Measurements from ENCODE around the gene NLN.

NLN gene

DNA sequence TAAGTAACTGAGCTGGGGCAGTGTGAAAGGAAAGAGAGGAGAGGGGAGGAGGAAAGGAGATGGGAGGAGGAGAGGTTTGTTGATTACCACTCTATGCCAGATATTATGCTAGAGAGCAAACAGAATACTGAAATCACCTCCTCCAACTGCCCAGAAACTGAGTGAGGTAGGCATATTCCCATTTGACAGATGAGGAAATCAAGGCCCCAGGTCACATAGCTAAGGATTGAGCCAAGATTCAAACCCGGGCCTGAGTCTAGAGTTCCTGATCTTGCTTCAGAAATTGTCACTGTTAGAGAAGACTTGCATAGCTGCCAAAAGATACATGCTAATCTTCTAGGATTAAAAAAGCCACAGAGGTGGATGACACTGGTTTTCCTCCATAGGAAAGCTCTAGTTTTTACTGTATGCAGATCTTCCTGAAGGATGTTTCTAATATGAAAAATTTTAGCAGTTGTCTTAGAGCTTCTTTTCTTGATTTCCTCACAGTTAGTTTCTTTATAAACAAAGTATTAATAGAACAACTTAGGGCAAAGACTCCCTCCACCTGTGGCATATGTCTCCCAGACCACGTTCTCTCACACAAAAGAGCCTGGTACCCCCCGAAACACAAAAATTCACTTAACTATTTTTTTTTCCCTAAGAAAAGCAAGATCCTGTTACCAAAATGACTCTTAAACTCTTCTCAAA is 97.4 kb downstream of the NLN start:
- H3K27ac ChIP-seq, result no peak overlapping the region
- no peak for TF ChIP-seq ZFX (IDR thresholded peaks at IDR 0.05)
- TF ChIP-seq, protein P1, sequence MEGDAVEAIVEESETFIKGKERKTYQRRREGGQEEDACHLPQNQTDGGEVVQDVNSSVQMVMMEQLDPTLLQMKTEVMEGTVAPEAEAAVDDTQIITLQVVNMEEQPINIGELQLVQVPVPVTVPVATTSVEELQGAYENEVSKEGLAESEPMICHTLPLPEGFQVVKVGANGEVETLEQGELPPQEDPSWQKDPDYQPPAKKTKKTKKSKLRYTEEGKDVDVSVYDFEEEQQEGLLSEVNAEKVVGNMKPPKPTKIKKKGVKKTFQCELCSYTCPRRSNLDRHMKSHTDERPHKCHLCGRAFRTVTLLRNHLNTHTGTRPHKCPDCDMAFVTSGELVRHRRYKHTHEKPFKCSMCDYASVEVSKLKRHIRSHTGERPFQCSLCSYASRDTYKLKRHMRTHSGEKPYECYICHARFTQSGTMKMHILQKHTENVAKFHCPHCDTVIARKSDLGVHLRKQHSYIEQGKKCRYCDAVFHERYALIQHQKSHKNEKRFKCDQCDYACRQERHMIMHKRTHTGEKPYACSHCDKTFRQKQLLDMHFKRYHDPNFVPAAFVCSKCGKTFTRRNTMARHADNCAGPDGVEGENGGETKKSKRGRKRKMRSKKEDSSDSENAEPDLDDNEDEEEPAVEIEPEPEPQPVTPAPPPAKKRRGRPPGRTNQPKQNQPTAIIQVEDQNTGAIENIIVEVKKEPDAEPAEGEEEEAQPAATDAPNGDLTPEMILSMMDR (conservative IDR thresholded peaks at IDR 0.05), result no peak

DNA sequence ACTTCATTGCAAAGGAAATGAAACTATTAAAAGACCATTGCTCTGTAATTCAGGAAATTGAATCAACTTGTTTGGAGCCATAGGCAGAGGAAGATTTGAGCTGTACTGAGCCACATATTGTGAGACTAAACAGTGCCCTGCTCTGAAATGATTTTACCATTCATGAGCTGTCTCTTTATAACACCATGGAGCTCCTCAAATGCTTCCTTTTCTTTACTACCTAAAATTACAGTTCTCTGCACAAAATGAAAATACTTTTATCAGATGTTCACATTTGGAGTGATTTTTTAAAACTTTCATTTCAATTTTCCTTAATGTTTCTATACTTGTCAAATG is 97.9 kb downstream of the NLN start:
- TF ChIP-seq, protein P1 (conservative IDR thresholded peaks at IDR 0.05), result no peak
- no peak for TF ChIP-seq ZFX (IDR thresholded peaks at IDR 0.05)
- H3K27ac ChIP-seq, result no peak overlapping the region

DNA sequence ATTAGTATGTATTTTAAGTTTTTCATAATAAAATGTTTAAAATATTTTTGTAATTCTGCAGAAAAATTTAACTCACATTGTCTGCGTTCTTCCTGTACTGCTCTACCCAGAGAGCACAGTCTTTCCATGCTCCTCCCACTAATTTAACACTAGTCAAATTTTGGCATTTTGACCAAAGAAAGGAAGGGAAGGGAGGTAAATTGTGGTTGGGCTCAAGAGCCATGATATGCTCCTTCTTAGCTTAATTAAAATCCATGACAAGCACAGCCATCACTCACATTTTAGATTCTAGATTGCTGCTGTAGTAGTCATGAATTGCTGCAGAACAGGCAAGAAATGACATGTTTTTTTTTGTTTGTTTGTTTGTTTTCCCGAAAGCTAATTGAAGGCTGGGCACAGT is 98.4 kb downstream of the NLN start:
- no peak overlapping the region for H3K27ac ChIP-seq
- no peak for TF ChIP-seq ZFX (IDR thresholded peaks at IDR 0.05)

DNA sequence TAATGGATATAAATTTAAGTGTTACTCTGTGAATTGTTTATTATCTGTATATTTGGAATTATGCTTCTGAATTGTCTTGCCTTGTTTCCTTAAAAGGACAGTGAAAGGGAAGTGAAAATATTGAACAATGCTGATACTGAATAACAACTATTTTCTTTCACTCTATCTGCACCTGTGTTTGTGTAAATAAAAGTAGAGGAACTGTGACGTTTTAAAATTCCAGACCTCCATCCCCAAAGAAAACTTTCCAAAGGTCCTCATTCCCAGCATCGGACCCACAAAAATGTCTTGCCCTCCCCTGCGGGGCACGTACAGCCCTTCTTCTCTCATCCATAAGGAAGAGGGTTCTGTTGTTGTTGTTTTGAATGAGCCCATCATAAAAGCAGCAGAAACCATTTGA is 100.0 kb downstream of the NLN start:
- H3K27ac ChIP-seq, result no peak overlapping the region
- no peak for TF ChIP-seq ZFX (IDR thresholded peaks at IDR 0.05)
- TF ChIP-seq, protein P1 (conservative IDR thresholded peaks at IDR 0.05), result no peak

DNA sequence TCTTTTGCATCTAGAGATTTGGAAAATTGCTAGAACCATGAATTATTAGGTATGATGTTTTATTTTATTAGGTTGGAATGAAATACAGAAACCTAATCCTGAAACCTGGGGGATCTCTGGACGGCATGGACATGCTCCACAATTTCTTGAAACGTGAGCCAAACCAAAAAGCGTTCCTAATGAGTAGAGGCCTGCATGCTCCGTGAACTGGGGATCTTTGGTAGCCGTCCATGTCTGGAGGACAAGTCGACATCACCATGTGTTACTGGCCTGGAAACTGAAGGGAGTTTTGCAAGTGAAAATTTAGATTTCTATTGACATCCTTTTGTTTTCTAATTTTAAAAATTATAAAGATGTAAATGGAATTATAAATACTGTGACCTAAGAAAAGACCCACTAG is 100.7 kb downstream of the NLN start:
- no peak overlapping the region for H3K27ac ChIP-seq
- TF ChIP-seq, protein P1 (conservative IDR thresholded peaks at IDR 0.05), result no peak
- no peak for TF ChIP-seq ZFX (IDR thresholded peaks at IDR 0.05)

DNA sequence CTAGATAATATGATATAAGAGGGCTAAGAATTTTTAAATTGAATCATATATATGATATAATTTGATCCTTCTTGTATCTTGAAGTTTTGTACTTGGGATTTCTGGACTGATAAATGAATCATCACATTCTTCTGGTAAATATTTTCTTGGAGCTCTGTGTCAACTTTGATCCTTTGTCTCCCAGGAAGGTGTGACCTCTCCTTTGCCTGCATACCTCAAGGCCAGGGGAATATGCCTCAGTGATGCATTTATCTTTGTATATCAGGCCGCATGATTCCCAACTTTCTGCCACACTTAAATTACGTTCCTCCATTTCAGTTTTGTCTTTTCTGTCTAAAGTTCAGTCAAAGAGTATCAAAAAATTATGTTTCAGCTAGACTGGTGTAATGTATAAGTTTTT is 101.2 kb downstream of the NLN start:
- TF ChIP-seq, protein P1 (conservative IDR thresholded peaks at IDR 0.05), result no peak
- TF ChIP-seq ZFX (IDR thresholded peaks at IDR 0.05), result no peak
- no peak overlapping the region for H3K27ac ChIP-seq

DNA sequence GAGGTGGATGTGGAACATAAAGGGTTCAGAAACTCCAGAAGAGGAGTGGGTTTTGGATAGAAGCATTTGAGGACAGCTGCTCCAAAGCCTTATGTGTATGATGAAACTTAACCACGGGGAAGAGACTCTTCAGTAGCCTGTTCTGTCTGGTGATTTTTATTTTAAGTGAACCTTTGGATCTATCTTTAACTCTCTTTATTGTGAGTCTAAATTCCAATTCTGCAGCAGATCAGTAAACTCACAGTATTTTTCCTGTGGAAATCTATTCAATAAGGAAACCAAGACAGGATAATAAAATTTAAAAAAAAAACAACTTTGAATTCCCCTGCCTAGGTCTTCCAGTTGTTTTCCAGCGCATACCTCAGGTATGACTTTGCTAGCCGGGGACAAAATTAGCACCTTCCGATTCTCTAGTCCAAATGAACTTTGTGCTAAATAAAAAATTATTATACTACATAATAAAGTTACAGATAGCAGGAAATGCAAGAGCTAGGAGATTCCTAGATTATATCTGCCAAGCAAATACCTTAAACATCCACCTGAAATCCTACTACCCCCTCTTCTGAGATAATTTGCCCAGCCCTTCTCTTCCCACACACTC is 101.9 kb downstream of the NLN start:
- no peak for TF ChIP-seq ZFX (IDR thresholded peaks at IDR 0.05)
- TF ChIP-seq, protein P1 (conservative IDR thresholded peaks at IDR 0.05), result no peak
- H3K27ac ChIP-seq, result no peak overlapping the region
